OCI-LY1 (cell line): Measurements from ENCODE around the gene GPI.

ENCODE experiments used
- EZH2 ChIP-seq: fragments of 200-600 bp; sonication (generic), shearing (Covaris generic); IDR thresholded peaks from 2 replicates; pipeline ENCODE4 v1.8.0; 2017; ENCODE audit warnings: borderline replicate concordance, mixed run types, mild to moderate bottlenecking, antibody characterized with exemption, low read length, moderate library complexity, mixed read lengths
- TF ChIP-seq, protein P1 (sequence below): fragments of 200-600 bp; sonication (generic), shearing (Covaris generic); IDR thresholded peaks from 2 replicates; pipeline ENCODE4 v1.5.1; 2017; ENCODE audit warnings: mild to moderate bottlenecking, antibody characterized with exemption, low read length, moderate library complexity, mixed read lengths

DNA sequence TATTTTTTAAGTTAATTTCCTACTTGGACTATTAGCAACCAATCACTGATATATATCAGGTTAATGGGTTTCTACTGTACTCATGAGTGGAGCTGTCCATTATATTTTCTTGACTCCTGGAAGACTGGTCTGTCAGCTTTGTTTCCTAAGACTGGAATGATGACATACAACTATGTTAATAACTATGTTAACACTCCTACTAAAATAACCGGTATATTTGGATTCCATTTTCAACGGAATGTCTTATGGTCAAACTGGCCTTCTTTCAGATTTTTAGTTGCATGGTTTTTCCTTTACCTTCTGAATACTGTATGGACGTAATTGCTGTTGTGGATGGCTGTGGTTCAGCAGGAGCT, 45.8 kb upstream of the GPI start:
- TF ChIP-seq, protein P1, sequence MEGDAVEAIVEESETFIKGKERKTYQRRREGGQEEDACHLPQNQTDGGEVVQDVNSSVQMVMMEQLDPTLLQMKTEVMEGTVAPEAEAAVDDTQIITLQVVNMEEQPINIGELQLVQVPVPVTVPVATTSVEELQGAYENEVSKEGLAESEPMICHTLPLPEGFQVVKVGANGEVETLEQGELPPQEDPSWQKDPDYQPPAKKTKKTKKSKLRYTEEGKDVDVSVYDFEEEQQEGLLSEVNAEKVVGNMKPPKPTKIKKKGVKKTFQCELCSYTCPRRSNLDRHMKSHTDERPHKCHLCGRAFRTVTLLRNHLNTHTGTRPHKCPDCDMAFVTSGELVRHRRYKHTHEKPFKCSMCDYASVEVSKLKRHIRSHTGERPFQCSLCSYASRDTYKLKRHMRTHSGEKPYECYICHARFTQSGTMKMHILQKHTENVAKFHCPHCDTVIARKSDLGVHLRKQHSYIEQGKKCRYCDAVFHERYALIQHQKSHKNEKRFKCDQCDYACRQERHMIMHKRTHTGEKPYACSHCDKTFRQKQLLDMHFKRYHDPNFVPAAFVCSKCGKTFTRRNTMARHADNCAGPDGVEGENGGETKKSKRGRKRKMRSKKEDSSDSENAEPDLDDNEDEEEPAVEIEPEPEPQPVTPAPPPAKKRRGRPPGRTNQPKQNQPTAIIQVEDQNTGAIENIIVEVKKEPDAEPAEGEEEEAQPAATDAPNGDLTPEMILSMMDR: no peak
- TF ChIP-seq EZH2: no peak
